ENCODE results near the gene SPRY4.
"Not testable (repeated sequence)": the region's sequence is repeated elsewhere in the genome, so short reads cannot be mapped to it uniquely, and the experiment has no call there.

Gene SPRY4, protein sequence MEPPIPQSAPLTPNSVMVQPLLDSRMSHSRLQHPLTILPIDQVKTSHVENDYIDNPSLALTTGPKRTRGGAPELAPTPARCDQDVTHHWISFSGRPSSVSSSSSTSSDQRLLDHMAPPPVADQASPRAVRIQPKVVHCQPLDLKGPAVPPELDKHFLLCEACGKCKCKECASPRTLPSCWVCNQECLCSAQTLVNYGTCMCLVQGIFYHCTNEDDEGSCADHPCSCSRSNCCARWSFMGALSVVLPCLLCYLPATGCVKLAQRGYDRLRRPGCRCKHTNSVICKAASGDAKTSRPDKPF

DNA sequence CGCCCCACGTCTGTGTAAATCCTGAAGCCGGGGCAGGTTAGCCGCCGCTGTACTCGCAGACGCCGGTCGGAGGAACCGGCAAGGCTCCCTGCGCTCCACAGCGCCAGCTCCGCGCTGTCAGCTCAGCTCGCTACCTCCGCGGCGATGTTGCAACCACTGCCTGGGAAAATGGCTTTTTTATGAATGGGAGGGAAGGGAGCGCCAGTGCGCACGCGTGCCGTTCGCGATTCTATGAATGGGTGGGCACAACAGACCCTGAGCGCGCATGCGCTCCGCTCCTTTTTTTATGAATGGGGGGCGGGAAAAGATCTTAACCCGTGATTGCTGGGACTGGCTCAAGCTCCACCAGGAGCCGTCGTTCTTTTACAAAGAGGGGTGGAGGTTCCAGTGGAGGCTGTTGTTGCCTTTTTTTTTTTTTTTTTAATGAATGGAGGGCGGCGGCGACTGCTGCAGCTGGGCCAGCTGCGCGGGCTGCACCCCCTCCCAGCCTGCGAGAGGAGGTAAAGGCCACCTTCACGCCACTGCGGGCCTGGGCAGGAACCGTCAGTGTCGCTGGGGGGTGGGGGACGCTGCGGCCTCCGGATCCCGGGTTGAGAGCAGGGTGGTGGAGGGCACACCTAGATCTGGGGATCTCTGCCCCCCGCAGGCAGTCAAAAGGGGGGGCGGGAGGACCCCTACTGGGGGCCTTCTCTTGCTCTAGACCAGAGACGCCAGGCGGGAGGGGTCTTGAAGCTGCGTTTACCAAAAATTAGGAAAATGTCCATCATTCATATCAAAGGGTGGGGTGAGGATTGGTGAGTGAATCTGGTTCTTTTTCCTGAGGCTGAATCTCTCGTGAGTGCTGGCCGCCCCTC is at the start of gene SPRY4:
Gene SPRY4, minus strand, starts transcription at position 151 of the 854 bp plus-strand sequence. CDS start 9,913 bp downstream, outside the sequence.
- peak; percentile 73 to 82 for ATAC-seq

DNA sequence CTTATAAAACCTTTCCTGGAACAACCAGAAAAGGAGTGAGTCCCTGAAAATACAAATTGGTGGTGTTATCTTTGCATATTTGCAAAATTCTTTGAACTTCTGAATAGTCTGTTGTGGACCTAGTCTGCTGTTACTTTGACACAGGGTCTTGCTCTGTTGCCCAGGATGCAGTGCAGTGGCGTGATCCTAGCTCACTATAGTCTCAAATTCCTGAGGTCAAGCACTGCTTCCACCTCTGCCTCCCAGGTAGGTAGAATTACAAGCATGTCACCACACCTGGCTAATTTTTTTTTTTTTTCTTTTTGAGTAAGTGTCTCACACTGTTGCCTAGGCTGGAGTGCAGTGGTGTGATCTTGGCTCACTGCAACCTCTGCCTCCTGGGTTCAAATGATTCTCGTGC is 43.7 kb upstream of the SPRY4 start:
- no peak for ATAC-seq

DNA sequence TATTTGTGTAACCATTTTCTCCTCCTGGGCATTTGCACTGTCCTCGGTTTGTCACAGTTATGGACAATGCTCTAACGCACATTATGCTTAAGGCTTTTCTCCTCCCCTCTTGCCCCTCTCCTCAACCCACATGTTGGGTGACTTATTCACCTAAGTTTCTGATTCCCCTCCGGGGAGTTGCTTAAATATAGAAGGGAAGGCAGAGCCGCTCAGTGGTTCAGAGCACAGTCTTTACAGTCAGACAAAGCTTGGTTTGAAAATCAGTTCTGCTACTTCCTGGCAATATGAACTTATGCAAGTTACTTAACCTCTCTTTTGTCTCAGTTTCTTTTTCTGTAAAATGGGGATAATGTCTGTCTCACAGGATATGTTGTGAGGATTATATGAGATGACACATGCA is 41.2 kb upstream of the SPRY4 start:
- ATAC-seq, result no peak

DNA sequence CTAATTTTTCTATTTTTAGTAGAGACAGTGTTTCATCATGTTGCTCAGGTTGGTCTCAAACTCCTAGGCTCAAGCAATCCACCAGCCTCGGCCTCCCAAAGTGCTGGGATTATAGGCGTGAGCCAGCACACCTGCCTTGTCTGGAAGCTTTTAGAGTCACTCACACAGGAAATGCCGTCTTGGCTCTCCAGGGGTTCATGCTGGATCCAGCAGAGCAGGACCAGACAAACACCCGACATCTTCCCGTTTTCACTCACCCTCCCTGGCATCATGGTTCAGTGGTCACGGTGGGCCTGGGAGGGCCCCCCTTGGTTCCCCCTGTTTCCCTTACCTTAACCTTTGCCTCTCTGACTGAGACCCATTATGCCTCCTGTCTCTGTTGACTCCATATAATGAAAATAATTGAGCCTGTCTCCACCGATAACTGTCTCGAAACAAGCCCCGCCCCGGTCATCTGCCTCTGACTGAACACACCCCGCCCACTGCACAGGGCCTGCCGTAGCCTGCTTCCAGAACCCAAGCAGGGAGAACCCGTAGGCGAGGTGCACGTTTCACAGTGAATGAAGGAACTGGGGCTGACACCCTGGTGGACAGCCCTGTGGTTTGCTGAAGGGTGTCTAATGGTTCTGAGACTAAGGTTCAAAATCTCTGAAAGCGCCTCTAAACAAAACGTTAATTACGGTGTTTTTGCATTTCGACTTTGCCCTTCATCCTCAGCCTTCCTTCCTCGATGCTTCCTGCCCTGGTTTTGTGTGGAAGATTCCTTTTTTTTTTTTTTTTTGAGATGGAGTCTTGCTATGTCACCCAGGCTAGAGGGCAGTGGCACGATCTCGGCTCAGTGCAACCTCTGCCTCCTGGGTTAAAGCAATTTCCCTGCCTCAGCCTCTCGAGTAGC is 39.7 kb upstream of the SPRY4 start:
- ATAC-seq, result no peak

DNA sequence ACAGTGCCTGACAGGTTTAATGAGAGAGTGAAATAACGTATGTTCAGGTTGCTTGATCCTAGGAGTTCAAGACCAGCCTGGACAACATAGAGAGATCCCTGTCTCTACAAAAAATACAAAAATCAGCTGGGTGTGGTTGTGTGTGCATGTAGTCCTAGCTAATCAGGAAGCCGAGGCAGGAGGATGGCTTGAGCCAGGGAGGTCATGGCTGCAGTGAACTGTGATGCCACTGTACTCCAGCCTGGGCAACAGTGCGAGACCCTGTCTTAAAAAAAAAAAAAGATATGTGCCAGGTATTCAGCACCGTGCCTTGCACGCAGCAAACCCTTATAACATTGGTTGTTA is 38.8 kb upstream of the SPRY4 start:
- ATAC-seq, result no peak

DNA sequence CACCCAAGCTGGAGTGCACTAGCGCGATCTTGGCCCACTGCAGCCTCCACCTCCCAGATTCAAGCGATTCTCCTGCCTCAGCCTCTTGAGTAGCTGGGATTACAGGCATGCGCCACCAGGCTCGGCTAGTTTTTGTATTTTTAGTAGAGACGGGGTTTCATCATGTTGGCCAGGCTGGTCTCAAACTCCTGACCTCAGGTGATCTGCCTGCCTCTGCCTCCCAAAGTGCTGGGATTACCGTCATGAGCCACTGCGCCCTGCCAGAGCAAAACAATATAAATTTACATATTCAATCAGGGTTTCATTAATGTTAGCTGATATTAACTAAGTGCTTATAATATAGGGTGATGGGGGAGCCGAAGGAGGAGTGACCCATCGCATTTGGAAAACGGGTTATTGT is 37.4 kb upstream of the SPRY4 start:
- ATAC-seq, result not testable (repeated sequence)

DNA sequence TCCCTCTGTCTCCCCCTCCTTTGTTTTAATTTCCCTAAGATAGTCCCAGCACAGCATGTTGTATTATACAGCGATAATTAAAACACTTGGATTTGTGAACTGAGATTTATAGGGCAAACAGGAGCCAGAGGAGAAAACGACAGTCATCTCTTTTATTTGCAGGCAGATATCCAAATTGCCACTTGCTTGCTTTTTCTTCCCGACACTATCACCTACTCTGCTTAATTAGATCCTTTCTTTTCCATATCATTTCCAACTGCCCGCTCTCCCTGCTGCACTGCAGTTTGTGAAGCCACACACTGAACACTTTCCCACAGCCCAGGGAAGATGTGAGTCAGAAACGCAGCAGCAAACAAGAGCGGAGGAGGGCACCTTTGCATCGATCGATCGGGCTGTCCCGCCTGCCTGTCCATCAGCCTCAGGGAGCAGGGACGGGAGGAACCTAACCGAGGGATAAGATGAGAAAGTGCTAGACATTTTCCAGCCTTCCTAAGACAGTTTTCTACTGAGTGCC is 35.8 kb upstream of the SPRY4 start:
- no peak for ATAC-seq

DNA sequence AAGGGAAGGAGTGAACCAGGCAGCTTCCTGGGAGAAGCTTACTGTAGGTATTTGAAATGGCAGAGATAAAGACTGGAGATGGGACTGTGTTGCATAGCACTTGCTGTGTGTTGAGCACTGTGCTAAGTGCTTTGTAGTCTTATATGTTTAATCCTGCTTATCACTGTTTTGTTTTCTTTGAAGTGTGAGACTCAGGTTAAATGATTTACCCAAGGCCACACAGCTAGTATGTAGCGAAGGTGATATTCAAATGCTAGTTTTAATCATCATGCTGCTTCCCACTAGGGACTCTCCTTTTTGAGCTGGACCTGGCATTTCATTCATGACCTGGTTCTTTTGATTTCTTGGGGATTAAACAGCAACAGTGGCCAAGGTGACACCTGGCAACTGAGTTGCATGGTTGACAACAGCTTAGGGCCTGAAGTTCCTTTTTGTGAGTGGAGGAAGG is 35.3 kb upstream of the SPRY4 start:
- ATAC-seq, result no peak

DNA sequence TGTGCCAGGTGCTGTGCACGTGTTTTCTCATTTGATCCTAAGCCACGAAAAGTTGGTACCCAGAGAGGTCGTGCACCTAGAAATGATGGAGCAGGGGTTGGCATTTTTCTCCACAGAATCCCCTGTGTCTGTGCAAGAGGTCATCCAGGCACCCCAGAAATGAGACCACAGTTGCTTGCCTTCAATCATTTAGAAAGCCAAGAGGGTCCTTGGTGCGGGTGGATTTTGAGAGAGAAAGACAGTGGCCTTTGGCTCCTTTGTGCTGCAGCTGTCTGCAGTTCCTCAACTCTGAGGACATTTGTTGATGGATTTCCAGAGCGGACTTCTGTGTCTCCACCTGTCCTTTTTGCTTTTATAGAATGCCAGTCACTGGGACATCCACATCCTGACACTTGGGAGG is 33.8 kb upstream of the SPRY4 start:
- ATAC-seq, result no peak

DNA sequence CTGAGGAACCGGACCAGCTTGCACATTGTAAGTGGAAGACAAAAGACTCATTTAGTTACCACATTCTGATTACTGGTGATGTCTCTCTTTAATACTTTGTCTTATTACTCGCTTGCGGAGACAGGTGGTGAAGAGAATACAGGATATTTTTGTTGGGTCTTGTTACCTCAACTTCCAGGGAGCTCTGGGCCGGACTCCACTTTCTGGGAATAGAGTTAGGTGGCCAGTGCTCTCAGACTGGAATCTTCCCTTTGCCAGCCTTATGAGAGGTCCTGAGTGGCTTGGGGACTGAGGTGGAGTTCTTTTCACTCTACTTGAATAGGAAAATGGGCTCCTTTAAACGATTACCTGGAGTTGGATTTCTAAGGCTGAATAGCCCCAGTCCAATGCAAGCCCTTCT is 33.3 kb upstream of the SPRY4 start:
- ATAC-seq, result no peak

DNA sequence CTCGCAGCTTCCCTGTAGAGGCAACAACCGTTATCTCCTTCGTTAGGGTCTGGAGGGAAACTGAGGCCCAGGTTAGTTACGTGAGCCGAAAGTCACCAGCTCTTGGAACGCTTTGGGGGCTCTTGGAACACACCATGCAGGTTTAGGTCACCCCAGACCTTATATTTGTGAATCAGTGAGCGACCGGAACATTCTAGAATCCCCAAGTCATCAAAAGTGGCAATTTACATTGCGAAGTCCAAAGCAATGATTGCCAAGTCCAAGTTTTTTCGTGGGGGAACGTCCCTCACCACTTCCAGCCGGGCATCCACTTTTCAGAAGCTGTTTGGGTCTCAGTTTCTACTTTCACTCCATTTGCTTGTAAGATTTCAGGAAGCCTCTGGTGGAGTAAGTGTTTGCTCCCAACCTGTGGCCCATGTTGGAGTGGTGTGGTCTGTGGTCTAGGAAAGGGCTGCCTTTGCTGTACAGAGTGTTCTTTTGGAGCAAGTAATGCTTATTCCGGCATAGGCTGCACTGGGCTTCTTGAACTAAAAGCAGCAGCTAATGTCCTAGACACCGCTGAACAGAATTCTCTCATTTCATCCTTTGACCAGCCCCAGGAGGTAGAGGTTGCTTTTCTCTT is 32.8 kb upstream of the SPRY4 start:
- no peak for ATAC-seq

DNA sequence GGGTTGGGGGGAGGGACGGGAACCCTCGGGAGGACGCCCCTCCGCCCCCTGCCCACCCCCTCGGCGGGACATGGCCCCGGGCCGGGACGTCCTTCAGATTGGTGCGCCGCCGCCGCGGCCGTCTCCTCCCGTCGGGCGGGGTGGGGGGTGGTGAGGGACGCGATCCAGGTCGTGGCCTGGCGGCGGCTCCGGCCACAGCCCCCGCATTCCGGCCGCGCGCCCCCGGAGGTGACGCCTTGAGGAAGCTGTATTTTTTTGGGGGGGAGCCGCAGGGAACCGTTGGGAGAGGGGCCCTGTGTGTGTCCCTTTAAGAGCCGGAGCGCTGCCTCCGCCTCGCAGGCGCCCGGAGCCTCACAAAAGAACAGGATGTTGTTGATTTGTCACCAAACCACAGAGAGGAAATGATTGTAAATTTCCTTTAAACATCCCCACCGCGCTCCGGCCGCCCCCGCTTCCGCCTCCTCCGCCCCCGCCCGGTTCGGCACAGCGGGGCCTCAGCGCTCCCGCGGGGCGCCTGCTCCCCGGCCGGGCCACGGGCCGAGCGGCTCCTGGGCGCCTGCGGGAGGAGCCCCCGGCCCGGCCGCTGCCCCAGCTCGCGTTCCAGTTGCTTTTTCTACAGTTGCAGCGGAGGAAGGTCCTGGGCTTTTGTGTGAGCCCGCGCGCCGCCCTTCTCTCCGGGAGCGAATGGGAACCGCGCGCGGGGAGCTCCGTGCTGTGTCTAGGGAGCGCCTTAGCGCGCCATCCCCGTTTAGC is 32.1 kb upstream of the SPRY4 start:
- ATAC-seq, result peak; percentile 87 to 91

DNA sequence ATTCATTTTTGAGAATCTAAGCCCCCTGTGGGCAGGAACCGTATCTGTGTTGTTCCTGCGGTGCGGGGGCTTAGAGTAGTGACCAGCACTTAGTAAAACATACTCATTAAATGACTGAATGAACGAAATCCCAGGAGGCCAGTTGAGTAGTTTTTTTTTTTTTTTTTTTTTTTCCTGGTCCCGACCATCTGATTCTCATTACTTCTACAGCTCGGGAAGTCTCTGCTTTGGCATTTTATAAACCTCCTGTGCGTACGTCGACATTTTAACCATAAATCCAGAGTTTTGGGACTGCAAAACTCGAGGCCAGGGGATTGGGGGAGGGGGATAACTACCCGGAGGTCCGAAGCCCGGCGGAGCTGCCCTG is 31.5 kb upstream of the SPRY4 start:
- ATAC-seq, result no peak

DNA sequence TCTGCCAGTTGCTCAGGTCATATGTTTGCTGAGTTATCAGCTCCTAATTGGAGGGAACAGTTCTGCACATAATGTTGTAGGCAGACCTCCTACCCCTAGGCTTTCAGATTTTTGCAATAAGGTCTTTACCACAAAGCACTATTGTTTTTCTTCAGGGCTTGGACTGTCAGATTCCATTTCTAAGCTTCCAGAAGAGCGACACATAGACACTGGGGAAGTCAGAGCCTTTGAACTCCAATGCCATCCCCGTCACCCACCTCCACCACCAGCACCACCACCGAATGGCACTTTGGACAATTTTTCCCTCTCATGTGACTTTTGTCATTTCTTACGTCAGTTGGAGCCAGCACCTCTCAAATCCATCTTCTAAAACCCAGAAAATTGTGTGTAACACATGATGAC is 28.3 kb upstream of the SPRY4 start:
- ATAC-seq, result no peak

DNA sequence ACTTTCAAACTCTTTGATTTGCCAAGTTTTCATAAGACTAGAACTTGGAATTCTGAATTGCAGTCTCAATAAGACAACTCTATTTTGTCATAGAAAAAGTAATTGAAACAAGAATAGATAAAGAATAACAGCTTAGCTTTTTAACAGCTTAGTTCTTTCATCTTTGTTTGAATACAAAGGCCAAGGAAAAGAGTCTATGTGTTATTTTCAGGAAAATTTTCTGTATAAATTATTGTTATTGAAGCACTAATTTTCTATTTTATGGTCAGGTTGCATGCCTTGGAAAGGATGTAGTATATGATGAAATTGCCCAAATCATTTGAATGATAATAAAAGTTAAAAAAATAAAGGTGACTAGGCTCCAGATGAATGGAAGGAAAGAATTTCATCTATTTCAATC is 25.2 kb upstream of the SPRY4 start:
- no peak for ATAC-seq

DNA sequence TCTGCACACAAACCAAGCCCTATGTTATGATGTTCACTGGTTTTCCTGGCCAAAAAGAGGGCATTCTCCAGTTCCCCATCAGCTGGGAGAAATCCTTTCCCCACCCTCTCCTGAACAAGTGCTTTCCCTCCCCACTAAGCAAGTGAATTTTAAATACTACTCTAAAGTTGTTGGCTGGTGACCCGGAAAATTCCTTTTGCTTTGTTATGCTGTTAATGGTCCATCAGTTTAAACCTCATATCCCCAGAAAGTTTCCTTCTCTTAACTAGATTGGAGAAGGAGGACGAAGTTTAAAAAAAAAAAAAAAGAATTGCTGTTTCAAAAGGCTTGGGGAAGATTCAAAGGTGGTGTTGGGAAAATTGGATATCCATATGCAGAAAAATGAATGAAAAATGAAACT is 21.9 kb upstream of the SPRY4 start:
- ATAC-seq, result no peak

DNA sequence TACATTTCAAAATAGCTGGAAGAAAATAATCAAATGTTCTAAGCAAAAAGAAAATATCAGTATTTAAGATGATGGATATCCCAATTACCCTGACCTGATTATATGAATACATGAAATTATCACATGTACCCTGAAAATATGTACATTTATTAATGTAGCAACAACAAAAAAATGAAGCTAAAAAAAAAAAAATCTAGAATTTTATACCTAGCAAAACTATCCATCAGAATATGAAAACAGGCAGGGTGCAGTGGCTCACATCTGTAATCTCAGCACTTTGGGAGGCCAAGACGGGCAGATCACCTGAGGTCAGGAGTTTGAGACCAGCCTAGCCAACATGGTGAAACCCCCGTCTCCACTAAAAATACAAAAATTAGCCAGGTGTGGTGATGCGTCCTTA is 20.1 kb upstream of the SPRY4 start:
- ATAC-seq, result not testable (repeated sequence)

DNA sequence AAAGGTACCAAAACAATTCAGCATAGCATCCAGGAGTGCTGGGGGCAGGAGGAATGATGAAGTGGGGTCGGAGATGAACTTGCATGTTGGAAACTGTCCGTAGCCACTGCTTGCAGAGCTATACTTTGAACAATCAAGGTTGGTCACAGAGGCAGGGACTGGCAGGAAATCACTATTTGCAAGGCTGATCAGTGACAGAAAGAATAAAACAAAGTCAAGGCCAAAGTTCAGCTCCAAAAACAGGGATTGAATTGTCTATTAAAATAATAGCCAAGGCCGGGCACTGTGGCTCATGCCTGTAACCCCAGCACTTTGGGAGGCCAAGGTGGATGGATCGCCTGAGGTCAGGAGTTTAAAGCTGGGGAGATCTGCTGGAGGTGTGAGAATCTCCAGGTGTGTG is 18.7 kb upstream of the SPRY4 start:
- ATAC-seq, result no peak

DNA sequence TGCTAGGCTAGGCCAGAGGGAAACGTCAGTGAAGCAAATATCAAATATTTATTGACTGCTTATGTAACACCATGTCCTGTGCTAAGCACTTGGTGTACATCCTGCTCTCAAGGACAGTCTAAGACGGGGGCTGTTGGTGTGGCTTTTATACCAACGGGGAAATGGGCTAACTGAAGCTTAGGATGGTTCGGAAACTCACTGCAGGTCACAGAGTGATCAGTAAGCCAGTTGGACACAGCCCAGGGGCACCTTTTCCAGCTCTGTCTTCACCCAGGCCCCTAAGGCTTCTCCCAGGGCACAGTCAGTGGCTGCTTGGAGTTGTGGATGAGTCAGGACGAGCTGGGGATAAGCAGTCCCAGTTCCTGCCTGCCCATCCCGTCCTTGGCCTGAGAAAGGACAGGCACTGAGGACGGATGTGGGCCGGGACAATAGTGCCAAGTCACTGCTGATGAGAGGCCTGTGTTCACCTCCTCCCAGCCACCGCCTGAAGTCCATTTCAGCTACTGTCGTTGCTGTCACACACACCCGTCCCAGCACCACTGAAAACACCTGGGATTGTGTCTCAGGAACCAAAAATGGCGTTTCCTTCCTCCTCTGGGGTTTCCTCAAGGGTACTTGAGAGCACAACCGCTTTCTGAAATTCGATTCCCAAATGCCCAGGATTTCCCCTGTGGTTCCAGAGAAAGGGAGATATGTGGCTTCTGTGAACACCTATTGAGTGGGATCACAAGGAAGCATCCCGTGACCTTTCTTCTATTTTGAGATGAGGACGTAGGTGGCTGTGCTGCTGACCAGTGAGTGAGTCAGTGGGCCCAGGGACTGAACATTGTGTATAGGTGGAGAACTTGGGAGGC is 17.5 kb upstream of the SPRY4 start:
- no peak for ATAC-seq

DNA sequence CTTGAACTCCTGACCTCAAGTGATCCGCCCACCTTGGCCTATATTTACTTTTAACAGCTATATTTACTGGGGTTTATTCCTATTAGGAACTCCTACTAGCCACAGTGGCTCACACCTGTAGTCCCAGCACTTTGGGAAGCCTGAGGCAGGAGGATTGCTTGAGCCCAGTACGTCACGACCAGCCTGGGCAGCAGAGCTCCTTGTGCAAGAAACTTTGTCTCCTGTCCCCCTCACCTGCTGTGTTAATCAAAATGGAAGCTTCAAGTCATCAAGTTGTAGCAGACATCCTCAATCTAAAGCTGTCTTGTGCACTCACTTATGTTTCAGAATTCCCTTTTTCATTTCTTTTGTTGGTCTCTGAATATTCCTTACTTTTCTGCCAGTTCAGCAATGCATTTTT is 15.0 kb upstream of the SPRY4 start:
- ATAC-seq, result no peak

DNA sequence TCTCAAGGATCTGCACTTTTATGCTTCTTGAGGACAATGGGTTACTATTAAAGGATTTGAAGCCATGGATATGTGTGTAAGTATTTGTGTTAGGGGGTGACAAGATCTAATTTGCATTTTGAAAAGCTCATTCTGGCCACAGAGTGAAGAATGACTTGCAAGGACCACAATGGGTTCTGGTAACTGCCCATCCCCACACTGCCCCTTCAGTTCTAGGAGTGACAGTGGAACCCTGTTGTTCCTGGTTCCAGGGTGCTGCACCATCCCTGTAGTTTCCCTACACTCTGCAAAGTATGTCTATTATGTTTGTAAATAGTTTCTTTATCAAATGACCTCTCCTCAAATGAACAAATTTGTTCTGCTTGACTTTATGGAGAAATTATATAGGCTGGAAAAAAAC is 9.7 kb upstream of the SPRY4 start:
- ATAC-seq, result no peak

Measured in activated CD4-positive, CD25-positive, alpha-beta regulatory T cell treated with anti-CD3 and anti-CD28 coated beads, Interleukin-2, amount 50 U/mL, for 24 hours (primary cell).